HG03103 (cell line): Measurements from ENCODE around the gene CLDN7.

ENCODE experiments used
- ATAC-seq: cut with Tn5 transposase; IDR thresholded peaks from one replicate; pipeline ENCODE4 v1.9.1; 2021; ENCODE audit warnings: low read depth; ENCODE audit not compliant: unreplicated experiment

CLDN7 gene

GRCh38 chr17:7262192-7262934 lies at the start of gene CLDN7:
CLDN7 (minus strand) TSS chr17:7262478; CDS start chr17:7262043, 435 bp downstream.
- ATAC-seq, result no peak

- ATAC-seq, result no peak
Measured at GRCh38 chr17:7311110-7311705, 48.9 kb upstream of the CLDN7 start.

GRCh38 chr17:7309628-7310027 lies 47.4 kb upstream of the CLDN7 start:
- no peak for ATAC-seq

- ATAC-seq, result no peak
Measured at GRCh38 chr17:7308625-7309433, 46.6 kb upstream of the CLDN7 start.

- ATAC-seq, result no peak
Measured at GRCh38 chr17:7307686-7308624, 45.7 kb upstream of the CLDN7 start.

GRCh38 chr17:7306911-7307685 lies 44.8 kb upstream of the CLDN7 start, which contains the start of gene EIF5A:
EIF5A (plus strand) TSS chr17:7307628; CDS start chr17:7309636, 2,008 bp downstream.
- peak; percentile 47 for ATAC-seq

- ATAC-seq, result no peak
Measured at GRCh38 chr17:7304179-7304578, 41.9 kb upstream of the CLDN7 start.

- no peak for ATAC-seq
Measured at GRCh38 chr17:7296189-7296861, 34.0 kb upstream of the CLDN7 start.

- no peak for ATAC-seq
Measured at GRCh38 chr17:7295230-7296180, 33.2 kb upstream of the CLDN7 start.

- ATAC-seq, result no peak
Measured at GRCh38 chr17:7294614-7295153, 32.4 kb upstream of the CLDN7 start, which contains the start of gene YBX2. YBX2 (minus strand) TSS chr17:7294639; CDS start chr17:7294500, 139 bp downstream.

GRCh38 chr17:7293816-7294613 lies 31.7 kb upstream of the CLDN7 start:
- ATAC-seq, result no peak

- no peak for ATAC-seq
Measured at GRCh38 chr17:7293159-7293558, 30.9 kb upstream of the CLDN7 start.

GRCh38 chr17:7292729-7293128 lies 30.5 kb upstream of the CLDN7 start:
- no peak for ATAC-seq

- no peak for ATAC-seq
Measured at GRCh38 chr17:7292194-7292593, 29.9 kb upstream of the CLDN7 start.

- ATAC-seq, result no peak
Measured at GRCh38 chr17:7290685-7291084, 28.4 kb upstream of the CLDN7 start.

GRCh38 chr17:7290166-7290565 lies 27.9 kb upstream of the CLDN7 start:
- ATAC-seq, result no peak
